ENCODE measurements around the gene CTXN1.

CTXN1 gene

GRCh38 chr19:7914099-7914498 lies 11.8 kb downstream of the CTXN1 start:
- no peak for DNase-seq (ENCODE audit: low spot score)

GRCh38 chr19:7913652-7914051 lies 12.3 kb downstream of the CTXN1 start:
- no peak for DNase-seq (ENCODE audit: low spot score)

- no peak for DNase-seq (ENCODE audit: low spot score)
Measured at GRCh38 chr19:7912697-7913564, 13.0 kb downstream of the CTXN1 start.

GRCh38 chr19:7912144-7912696 lies 13.7 kb downstream of the CTXN1 start:
- DNase-seq (ENCODE audit: low spot score), result no peak

- no peak for DNase-seq (ENCODE audit: low spot score)
Measured at GRCh38 chr19:7911508-7912143, 14.3 kb downstream of the CTXN1 start.

- no peak for DNase-seq (ENCODE audit: low spot score)
Measured at GRCh38 chr19:7910321-7911161, 15.4 kb downstream of the CTXN1 start.

- no peak for DNase-seq (ENCODE audit: low spot score)
Measured at GRCh38 chr19:7909471-7910067, 16.4 kb downstream of the CTXN1 start.

GRCh38 chr19:7908742-7909461 lies 17.0 kb downstream of the CTXN1 start:
- no peak for DNase-seq (ENCODE audit: low spot score)

- no peak for DNase-seq (ENCODE audit: low spot score)
Measured at GRCh38 chr19:7908078-7908699, 17.7 kb downstream of the CTXN1 start.

GRCh38 chr19:7907544-7907943 lies 18.4 kb downstream of the CTXN1 start:
- DNase-seq (ENCODE audit: low spot score), result no peak

- DNase-seq (ENCODE audit: low spot score), result no peak
Measured at GRCh38 chr19:7907122-7907521, 18.8 kb downstream of the CTXN1 start.

- no peak for DNase-seq (ENCODE audit: low spot score)
Measured at GRCh38 chr19:7905859-7906258, 20.1 kb downstream of the CTXN1 start.

GRCh38 chr19:7905268-7905667 lies 20.7 kb downstream of the CTXN1 start:
- no peak for DNase-seq (ENCODE audit: low spot score)

GRCh38 chr19:7904074-7905020 lies 21.6 kb downstream of the CTXN1 start:
- peak; percentile 54 for DNase-seq (ENCODE audit: low spot score)

GRCh38 chr19:7903244-7904073 lies 22.5 kb downstream of the CTXN1 start, which contains the start of gene MAP2K7:
Gene MAP2K7 (plus strand): TSS chr19:7903877. CDS start chr19:7903945, 68 bp downstream.
- peak; percentile 100 for DNase-seq (ENCODE audit: low spot score)

- no peak for DNase-seq (ENCODE audit: low spot score)
Measured at GRCh38 chr19:7902796-7903243, 23.1 kb downstream of the CTXN1 start.

GRCh38 chr19:7901337-7901736 lies 24.6 kb downstream of the CTXN1 start:
- DNase-seq (ENCODE audit: low spot score), result no peak

GRCh38 chr19:7900931-7901330 lies 25.0 kb downstream of the CTXN1 start:
- no peak for DNase-seq (ENCODE audit: low spot score)

Measured in CD4-positive, alpha-beta T cell treated with Interleukin-15 for 4 hours (primary cell).